Thyroid gland (tissue), 4 donors: Measurements from ENCODE around the gene LPIN3. TPM values are rescaled to one million over a fixed set of nuclear protein-coding genes. Genes with fewer than 3 reads are reported as not detected.

Source experiments
- DNase-seq, 2 donors: peaks; one replicate each; pipeline ENCODE4 v3.0.0-alpha.2; 2019
- H3K27ac ChIP-seq, 3 donors: fragments of 200-600 bp; sonication (generic); 1 replicate in 2 of 3; 2 replicates in 1 of 3; pipeline ENCODE4 v1.5.1; 2016 to 2019; ENCODE audit warnings: mild to moderate bottlenecking in 1 of 3, moderate library complexity in 1 of 3
- H3K27me3 ChIP-seq: fragments of 200-600 bp; sonication (generic); one replicate; pipeline ENCODE4 v1.5.1; 2019
- H3K36me3 ChIP-seq, 2 donors: fragments of 200-600 bp; sonication (generic); one replicate each; pipeline ENCODE4 v1.5.1; 2016 to 2019
- H3K4me1 ChIP-seq, 2 donors: fragments of 200-600 bp; sonication (generic); one replicate each; pipeline ENCODE4 v1.5.1; 2017 to 2019
- H3K4me3 ChIP-seq, 3 donors: fragments of 200-600 bp; sonication (generic); replicated peaks in 1 of 3; 1 replicate in 2 of 3; 2 replicates in 1 of 3; pipeline ENCODE4 v1.5.1; 2016; ENCODE audit warnings: mild to moderate bottlenecking in 1 of 3
- H3K9me3 ChIP-seq: fragments of 200-600 bp; sonication (generic); one replicate; pipeline ENCODE4 v1.5.1; 2017
- POLR2A ChIP-seq, 2 donors: fragments of 450-650 bp; IDR thresholded peaks; one replicate each; pipeline ENCODE4 v1.6.1; 2017; ENCODE audit warnings: antibody characterized with exemption in 2 of 2, mild to moderate bottlenecking in 2 of 2, moderate library complexity in 1 of 2
- WGBS, 2 donors: methylation state at CpG; one replicate each; pipeline ENCODE4 v1.1.5; 2017; 5-methylcytosine and 5-hydroxymethylcytosine counted together
- intact Hi-C: fragments of 100-400 bp; cut with DNase I; formaldehyde crosslinking; loops from one replicate; pipeline ENCODE4 v1.15.1; 2023
- total RNA-seq, 4 donors: library from RNA; depleted of rRNA; stranded (reverse); fragments of >200 nt; gene quantifications; one replicate each; pipeline ENCODE4 v1.2.3, GENCODE V29; 2016
- TF ChIP-seq, protein P1 (sequence below), 6 experiments: fragments of 200-600 bp in 3 of 6; fragments of 450-650 bp in 3 of 6; sonication (generic) in 3 of 6; IDR thresholded peaks; one replicate each; pipeline ENCODE4 v1.5.1; 2016 to 2019; ENCODE audit warnings: antibody characterized with exemption in 6 of 6, mild to moderate bottlenecking in 2 of 6, inconsistent platforms in 1 of 6, moderate library complexity in 1 of 6

Gene LPIN3
- total RNA-seq, 4 donors from 2014 or later: 33.5 to 53.5 (median 42.1) TPM

DNA sequence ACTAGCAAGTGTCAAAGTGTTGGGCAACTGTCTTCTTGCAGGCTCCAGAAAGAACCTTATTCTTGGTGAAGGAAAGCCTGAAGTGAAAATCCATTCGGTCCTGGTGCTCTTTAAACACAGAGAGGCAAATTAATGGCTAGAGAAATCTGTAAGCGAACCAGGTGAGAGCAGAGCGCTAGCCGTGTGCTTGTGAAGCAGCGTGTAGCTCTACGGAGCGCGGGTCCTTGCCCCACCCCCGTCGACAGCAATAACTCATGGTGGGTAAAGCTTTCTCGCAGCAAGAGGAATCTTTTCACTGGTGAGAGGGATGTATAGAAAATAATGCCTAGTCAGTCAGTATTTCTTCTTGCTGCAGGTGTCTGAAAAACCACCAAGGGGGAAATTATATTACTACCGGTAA is 63.0 kb downstream of the LPIN3 start:
- no peak for DNase-seq
- Histone ChIP-seq H3K36me3 (peaks cover 41% of the 10 kb centered on the region in 2 donors), H3K4me1 (no peaks in the 10 kb centered on the region), H3K4me3 (no peak overlapping the region), H3K27ac (no peak overlapping the region), H3K9me3 (no peaks in the 10 kb centered on the region), H3K27me3 (no peaks in the 10 kb centered on the region)
- intact Hi-C loops: no loop called here
- TF ChIP-seq POLR2A (IDR thresholded peaks at IDR 0.05): no peak
- TF ChIP-seq, protein P1, sequence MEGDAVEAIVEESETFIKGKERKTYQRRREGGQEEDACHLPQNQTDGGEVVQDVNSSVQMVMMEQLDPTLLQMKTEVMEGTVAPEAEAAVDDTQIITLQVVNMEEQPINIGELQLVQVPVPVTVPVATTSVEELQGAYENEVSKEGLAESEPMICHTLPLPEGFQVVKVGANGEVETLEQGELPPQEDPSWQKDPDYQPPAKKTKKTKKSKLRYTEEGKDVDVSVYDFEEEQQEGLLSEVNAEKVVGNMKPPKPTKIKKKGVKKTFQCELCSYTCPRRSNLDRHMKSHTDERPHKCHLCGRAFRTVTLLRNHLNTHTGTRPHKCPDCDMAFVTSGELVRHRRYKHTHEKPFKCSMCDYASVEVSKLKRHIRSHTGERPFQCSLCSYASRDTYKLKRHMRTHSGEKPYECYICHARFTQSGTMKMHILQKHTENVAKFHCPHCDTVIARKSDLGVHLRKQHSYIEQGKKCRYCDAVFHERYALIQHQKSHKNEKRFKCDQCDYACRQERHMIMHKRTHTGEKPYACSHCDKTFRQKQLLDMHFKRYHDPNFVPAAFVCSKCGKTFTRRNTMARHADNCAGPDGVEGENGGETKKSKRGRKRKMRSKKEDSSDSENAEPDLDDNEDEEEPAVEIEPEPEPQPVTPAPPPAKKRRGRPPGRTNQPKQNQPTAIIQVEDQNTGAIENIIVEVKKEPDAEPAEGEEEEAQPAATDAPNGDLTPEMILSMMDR (IDR thresholded peaks at IDR 0.05): no peak
- WGBS, 2 donors: 94 to 96% methylated on average over 12 of the region's 12 CpGs

DNA sequence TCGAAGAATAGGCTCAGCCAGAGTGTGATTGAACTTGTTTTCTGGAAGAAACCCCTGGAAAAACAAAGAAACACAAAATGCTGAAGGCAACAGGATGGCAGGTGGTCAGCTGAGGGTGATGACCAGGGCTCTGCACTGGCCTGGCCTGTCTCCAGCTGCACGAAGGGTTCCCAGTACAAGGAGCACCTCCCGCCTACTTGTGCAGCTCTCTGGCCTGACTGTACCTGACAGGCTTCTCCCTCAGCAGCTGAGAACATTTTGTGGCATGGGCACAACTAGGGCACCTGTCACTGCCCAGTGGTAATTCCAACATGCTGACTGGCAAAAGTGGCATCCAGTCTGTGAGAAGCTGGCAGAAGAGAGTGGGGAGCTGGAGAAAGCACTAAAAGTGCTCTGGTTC is 64.8 kb downstream of the LPIN3 start:
- Histone ChIP-seq H3K27ac (no peak overlapping the region), H3K36me3 (peaks cover 59% of the 10 kb centered on the region in 2 donors), H3K4me1 (no peaks in the 10 kb centered on the region), H3K9me3 (no peaks in the 10 kb centered on the region), H3K4me3 (no peak overlapping the region), H3K27me3 (no peaks in the 10 kb centered on the region)
- WGBS, 2 donors: 84 to 88% methylated on average over 2 to 3 of the region's 3 CpGs
- intact Hi-C loops: no loop called here
- TF ChIP-seq POLR2A (IDR thresholded peaks at IDR 0.05): no peak
- TF ChIP-seq, protein P1 (IDR thresholded peaks at IDR 0.05): no peak
- no peak for DNase-seq

GRCh38 chr20:41406353-41406752 is 65.7 kb downstream of the LPIN3 start:
- no peak overlapping the region for H3K27ac ChIP-seq
- 80 to 83% methylated on average over 9 to 10 of the region's 10 CpGs for WGBS, 2 donors
- intact Hi-C loops: no loop called here

DNA sequence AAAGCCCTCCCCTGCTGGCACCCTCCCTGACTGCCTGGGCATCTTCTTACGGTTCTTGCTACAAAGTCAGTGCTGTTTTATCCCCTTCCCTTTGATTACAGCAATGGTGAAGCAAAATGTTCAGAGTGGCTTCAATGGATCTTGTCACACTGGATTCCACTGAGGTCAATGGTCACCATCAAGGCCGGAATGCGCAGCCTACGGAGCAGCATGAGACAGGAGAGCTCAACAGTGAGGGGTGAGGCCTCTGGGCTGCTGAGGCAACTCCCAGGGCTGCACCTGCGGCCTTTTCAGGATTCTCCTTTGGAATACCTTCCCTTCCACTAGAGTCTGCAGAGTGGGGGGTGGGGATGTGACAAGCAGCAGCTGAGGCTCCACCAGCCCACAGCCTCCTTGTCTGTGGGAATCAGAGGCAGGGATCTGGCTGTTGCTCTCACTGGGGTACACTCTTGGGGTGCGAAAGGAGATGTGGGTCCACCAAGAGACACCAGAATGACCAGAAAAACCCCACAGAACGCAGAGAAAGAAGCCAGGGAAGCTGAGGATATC is 66.3 kb downstream of the LPIN3 start:
- TF ChIP-seq, protein P1 (IDR thresholded peaks at IDR 0.05): no peak
- TF ChIP-seq POLR2A (IDR thresholded peaks at IDR 0.05): no peak
- no peaks in the 10 kb centered on the region for H3K4me1 ChIP-seq
- no peak overlapping the region for H3K27ac ChIP-seq
- no peaks in the 10 kb centered on the region for H3K9me3 ChIP-seq
- H3K27me3 ChIP-seq: no peaks in the 10 kb centered on the region
- no peak overlapping the region for H3K4me3 ChIP-seq
- intact Hi-C loops: no loop called here
- WGBS, 2 donors: 87 to 98% methylated on average over 7 of the region's 7 CpGs
- H3K36me3 ChIP-seq: peaks cover 66 to 71% of the 10 kb centered on the region in 2 donors
- no peak for DNase-seq

More at GRCh38 chr20:41406353-41406752, 65.7 kb downstream of the LPIN3 start:
- Histone ChIP-seq H3K27me3 (no peaks in the 10 kb centered on the region), H3K9me3 (no peaks in the 10 kb centered on the region), H3K36me3 (peaks cover 65 to 67% of the 10 kb centered on the region in 2 donors), H3K4me3 (no peak overlapping the region), H3K4me1 (no peaks in the 10 kb centered on the region)
- no peak for DNase-seq
- TF ChIP-seq, protein P1 (IDR thresholded peaks at IDR 0.05): no peak
- no peak for TF ChIP-seq POLR2A (IDR thresholded peaks at IDR 0.05)

DNA sequence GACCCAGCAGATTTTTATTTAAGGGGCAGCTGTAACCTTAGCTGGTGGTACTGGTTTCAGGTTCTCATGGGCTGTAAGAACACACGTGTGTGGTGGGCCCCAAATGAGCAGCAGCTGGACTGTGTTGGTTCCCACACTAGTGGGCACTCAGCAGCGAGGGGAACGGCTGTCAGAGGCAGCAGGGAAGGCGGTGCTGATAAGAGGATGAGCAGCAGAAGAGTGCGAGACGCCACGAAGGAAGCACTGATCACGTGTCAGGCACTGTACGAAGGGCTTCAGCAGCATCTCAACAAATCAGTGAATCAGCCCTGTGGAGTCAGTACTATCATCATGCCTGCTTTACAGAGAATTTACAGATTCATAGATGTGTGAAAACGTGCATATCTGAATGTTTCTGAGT is 67.0 kb downstream of the LPIN3 start:
- H3K9me3 ChIP-seq: no peaks in the 10 kb centered on the region
- no peak for TF ChIP-seq POLR2A (IDR thresholded peaks at IDR 0.05)
- no peak overlapping the region for H3K27ac ChIP-seq
- peaks cover 73% of the 10 kb centered on the region in 2 donors for H3K36me3 ChIP-seq
- WGBS, 2 donors: 89 to 90% methylated on average over 10 of the region's 10 CpGs
- H3K4me3 ChIP-seq: no peak overlapping the region
- no peaks in the 10 kb centered on the region for H3K27me3 ChIP-seq
- H3K4me1 ChIP-seq: no peaks in the 10 kb centered on the region
- no peak for DNase-seq
- intact Hi-C loops: no loop called here
